ENCODE measurements around the gene HAUS2. TPM values are rescaled to one million over a fixed set of nuclear protein-coding genes. Genes with fewer than 3 reads are reported as not detected.
A peak's percentile ranks its signal among the peaks of the same experiment; 100 is the strongest.

HAUS2 gene
- total RNA-seq, 3 donors from 2014 or later (not counting 1 experiment from before 2014, with no cell fraction given): 24.9 to 26.2 (median 26.1) TPM

GRCh38 chr15:42602501-42602900 is 53.9 kb downstream of the HAUS2 start:
- no peak for DNase-seq
- Mint-ChIP-seq H3K9me3 (no peaks in the 10 kb centered on the region), H3K27me3 (ENCODE audit: low read depth in 2 of 2) (no peaks in the 10 kb centered on the region), H3K27ac (no peak overlapping the region), H3K4me3 (no peak overlapping the region), H3K36me3 (no peaks in the 10 kb centered on the region), H3K4me1 (peaks cover 28 to 36% of the 10 kb centered on the region in 2 donors)
- no peak for TF ChIP-seq CTCF (IDR thresholded peaks at IDR 0.05)
- H3K36me3 ChIP-seq (ENCODE audit: control insufficient read depth, insufficient read depth, low read length): no peaks in the 10 kb centered on the region
- WGBS (ENCODE audit: insufficient coverage): 92% methylated on average over 3 of the region's 3 CpGs
- H3K27me3 ChIP-seq (ENCODE audit: control insufficient read depth, insufficient read depth, low read length): no peaks in the 10 kb centered on the region
- no peaks in the 10 kb centered on the region for H3K9me3 ChIP-seq (ENCODE audit: control insufficient read depth, insufficient read depth, low read length)
- no peak overlapping the region for H3K27ac ChIP-seq (ENCODE audit: low read length)
- no peak overlapping the region for H3K4me3 ChIP-seq (ENCODE audit: low read length)
- ATAC-seq: no peak
- H3K4me1 ChIP-seq (ENCODE audit: control insufficient read depth, insufficient read depth, low read length): peaks cover 26% of the 10 kb centered on the region
- intact Hi-C loops (cut with micrococcal nuclease): no loop called here

GRCh38 chr15:42603978-42604377 is 55.3 kb downstream of the HAUS2 start:
- Mint-ChIP-seq H3K4me1 (peaks cover 43 to 51% of the 10 kb centered on the region in 2 donors), H3K4me3 (peak overlapping the region; percentile 55), H3K27ac (peak overlapping the region; percentile 87 to 92), H3K36me3 (no peaks in the 10 kb centered on the region), H3K27me3 (ENCODE audit: low read depth in 2 of 2) (no peaks in the 10 kb centered on the region), H3K9me3 (no peaks in the 10 kb centered on the region)
- H3K9me3 ChIP-seq (ENCODE audit: control insufficient read depth, insufficient read depth, low read length): no peaks in the 10 kb centered on the region
- H3K36me3 ChIP-seq (ENCODE audit: control insufficient read depth, insufficient read depth, low read length): no peaks in the 10 kb centered on the region
- H3K4me1 ChIP-seq (ENCODE audit: control insufficient read depth, insufficient read depth, low read length): peaks cover 37% of the 10 kb centered on the region
- H3K27ac ChIP-seq (ENCODE audit: low read length): no peak overlapping the region
- intact Hi-C loops (cut with micrococcal nuclease): no loop called here
- no CpG with 5 or more reads among the region's 2 CpGs for WGBS (ENCODE audit: insufficient coverage)
- DNase-seq (no peak), ATAC-seq (no peak)
- no peak overlapping the region for H3K4me3 ChIP-seq (ENCODE audit: low read length)
- TF ChIP-seq CTCF (IDR thresholded peaks at IDR 0.05): no peak
- H3K27me3 ChIP-seq (ENCODE audit: control insufficient read depth, insufficient read depth, low read length): no peaks in the 10 kb centered on the region

GRCh38 chr15:42604894-42605744 is 56.5 kb downstream of the HAUS2 start:
- DNase-seq: peak; percentile 18 to 40
- Mint-ChIP-seq H3K27ac (peak overlapping the region; percentile 87 to 92), H3K27me3 (ENCODE audit: low read depth in 2 of 2) (no peaks in the 10 kb centered on the region), H3K4me1 (peaks cover 46 to 50% of the 10 kb centered on the region in 2 donors), H3K4me3 (peak overlapping the region; percentile 82), H3K9me3 (no peaks in the 10 kb centered on the region), H3K36me3 (no peaks in the 10 kb centered on the region)
- H3K9me3 ChIP-seq (ENCODE audit: control insufficient read depth, insufficient read depth, low read length): no peaks in the 10 kb centered on the region
- peaks cover 43% of the 10 kb centered on the region for H3K4me1 ChIP-seq (ENCODE audit: control insufficient read depth, insufficient read depth, low read length)
- no peaks in the 10 kb centered on the region for H3K36me3 ChIP-seq (ENCODE audit: control insufficient read depth, insufficient read depth, low read length)
- intact Hi-C loops (cut with micrococcal nuclease): loop anchor here (5.0 kb wide), 1 partner anchor 58 kb away; the partner anchor contains the start of genes HAUS2 and LRRC57
- no peaks in the 10 kb centered on the region for H3K27me3 ChIP-seq (ENCODE audit: control insufficient read depth, insufficient read depth, low read length)
- peak overlapping the region; percentile 11 for H3K27ac ChIP-seq (ENCODE audit: low read length)
- H3K4me3 ChIP-seq (ENCODE audit: low read length): no peak overlapping the region
- peak; percentile 28 to 35 (median 31) for ATAC-seq
- 63% methylated on average over 8 of the region's 8 CpGs for WGBS (ENCODE audit: insufficient coverage)
- no peak for TF ChIP-seq CTCF (IDR thresholded peaks at IDR 0.05)
